Measurements from ENCODE around the gene RAP1B.
A peak's percentile ranks its signal among the peaks of the same experiment; 100 is the strongest.
"Not testable (repeated sequence)": the region's sequence is repeated elsewhere in the genome, so short reads cannot be mapped to it uniquely, and the experiment has no call there.

Gene RAP1B

DNA sequence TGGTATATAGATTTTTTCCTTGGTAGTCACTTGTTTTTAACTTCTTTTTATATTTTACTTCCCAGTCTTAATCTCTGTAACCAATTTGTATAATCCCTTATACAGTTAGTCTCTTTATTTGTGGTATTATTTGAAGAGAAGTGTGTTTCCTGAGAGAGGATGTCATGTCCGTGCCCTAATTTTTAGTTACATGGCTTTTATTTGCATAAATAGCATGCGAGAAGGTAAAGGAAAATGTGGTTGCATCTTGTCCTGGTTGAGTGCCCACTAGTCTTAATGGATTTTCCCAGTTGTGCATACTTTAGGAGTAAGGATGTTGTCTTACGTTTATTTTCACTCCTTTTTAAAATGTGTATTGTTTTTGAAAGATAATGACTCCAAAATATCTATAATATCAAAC is 27.5 kb downstream of the RAP1B start:
- no peak for DNase-seq

DNA sequence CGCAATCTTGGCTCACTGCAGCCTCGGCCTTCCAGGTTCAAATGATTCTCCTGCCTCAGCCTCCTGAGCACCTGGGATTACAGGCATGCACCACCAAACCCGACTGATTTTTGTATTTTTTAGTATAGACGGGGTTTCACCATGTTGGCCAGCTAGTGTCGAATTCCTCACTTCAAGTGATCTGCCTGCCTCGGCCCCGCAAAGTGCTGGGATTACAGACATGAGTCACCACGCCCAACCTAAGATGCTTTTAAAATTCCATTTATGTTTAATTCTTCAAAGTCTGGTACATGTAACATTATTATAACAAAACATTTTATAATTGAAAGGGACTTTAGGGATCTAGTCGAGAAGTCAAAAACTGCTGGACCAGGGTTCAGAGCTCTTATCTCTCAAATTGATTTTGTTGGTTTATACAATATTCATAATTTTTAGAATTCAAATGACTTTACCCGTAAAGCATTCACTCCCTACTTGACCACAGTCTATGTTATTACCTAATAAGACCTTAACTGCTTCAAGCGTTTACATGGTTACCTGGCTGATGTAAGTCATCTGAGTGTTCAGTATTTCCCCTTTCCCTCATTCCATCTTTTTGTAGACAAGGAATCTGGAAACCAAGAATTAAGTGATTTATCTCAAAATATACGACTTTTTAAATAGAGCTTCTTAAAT is 28.2 kb downstream of the RAP1B start:
- DNase-seq: no peak

DNA sequence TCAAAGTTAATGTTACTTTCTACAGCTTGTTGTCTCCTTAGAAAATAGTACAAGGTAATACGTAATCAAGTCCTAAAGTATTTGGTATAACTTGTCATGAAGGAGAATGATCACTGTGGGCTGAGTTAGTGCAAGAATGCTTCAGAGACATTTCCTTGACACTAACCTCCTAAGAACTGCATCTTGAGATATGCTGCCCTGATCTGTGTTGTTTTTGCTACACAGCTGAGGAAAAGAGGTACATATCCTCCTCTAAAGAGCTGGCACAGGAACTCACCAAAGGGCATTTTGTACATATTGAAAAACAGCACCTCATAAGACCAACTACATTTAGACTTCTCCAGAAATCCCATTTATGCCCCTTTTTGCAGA is 28.7 kb downstream of the RAP1B start:
- DNase-seq: no peak

DNA sequence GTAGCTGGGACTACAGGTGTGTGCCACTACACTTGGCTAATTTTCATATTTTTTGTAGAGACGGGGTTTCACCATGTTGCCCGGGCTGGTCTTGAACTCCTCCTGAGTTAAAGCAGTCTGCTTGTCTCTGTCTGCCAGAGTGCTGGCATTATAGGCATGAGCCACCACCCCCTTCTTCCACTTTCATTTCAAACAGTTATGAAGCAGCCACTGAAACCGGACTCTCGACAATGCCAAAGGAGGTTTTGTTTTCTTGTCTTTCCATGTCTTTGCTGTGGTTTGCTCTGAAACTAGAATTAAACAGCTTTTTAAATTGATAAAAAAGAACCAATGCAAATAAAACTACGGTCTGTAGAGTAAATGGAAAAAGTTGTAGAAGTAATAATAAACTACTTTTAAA is 30.4 kb downstream of the RAP1B start:
- DNase-seq: no peak

DNA sequence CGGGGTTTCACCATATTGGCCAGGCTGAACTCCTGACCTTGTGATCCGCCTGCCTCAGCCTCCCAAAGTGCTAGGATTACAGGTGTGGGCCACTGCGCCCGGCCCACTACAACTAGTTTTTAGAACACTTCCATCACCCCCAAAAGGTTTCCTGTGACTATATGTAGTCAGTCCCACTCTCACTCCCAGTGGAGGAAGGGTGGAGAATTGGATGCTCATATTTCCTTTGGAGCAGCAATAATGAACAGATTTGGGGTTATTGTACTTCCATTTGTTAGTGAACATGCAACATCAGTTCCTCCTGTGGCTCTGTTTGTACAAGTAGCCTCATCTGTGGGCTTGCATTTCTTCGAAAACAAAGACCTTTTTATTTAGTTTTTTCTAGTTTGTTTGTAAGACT is 35.8 kb downstream of the RAP1B start:
- no peak for DNase-seq

DNA sequence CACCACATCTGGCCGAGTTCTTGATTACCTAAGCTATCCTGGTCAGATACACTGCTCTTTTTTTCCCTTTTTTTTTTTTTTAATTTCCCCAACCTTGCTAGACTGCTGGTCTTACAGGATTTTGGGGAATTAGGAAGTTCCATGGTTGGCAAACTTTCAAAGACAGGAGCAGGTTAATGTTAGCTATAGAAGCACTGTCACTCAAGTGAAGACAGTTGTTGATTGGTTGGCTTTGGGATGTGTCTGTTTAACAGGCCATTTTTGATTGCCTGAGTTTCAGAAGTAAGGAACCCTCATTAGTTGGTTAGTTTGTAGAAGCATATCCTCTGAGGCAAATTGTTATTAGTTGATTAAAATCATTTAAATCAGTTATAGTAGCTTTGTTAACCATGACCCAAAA is 36.8 kb downstream of the RAP1B start:
- no peak for DNase-seq

- no peak for DNase-seq
These were observed 37.5 kb downstream of the RAP1B start for GRCh38 chr12:68648179-68648578.

GRCh38 chr12:68665016-68665569 is 54.4 kb downstream of the RAP1B start:
- DNase-seq: no peak

DNA sequence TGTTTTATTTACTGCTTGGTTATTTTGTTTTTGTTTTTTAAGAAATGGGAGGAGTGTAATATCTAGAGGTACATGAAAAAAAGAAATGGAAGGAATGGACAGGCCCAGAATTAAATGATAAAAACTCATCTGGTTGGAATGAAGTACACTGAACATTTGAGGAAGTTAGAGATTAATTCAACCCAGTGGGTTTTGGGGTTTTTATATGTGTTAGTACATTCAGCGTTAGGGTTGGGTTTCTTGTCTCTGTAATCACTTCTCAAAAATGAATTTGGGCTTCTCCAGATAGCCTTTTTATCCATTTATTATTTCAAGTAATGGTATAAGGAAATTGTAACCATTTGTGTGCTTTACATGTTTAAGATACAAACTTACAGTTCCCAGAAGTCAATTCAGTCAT is 56.6 kb downstream of the RAP1B start:
- no peak for DNase-seq

GRCh38 chr12:68667896-68668295 is 57.2 kb downstream of the RAP1B start:
- no peak for DNase-seq

DNA sequence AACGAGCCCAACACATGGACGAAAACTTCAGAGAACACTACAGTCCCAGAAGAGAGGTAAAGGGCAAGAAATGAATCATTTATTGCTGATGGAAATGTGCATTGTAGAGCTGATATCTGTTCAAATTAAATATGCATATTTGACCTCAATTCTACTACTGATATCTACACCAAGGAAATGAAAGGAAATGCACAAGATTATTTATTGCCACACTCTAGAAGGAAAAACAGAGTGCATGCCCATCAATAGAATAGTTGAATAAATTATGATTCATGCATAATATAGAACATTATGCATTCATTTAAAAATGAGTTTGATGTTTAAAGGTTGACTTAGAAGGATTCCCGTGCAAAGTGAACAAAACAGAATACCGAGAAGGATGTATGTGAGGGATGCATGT is 60.5 kb downstream of the RAP1B start:
- DNase-seq: no peak

GRCh38 chr12:68673788-68674187 is 63.1 kb downstream of the RAP1B start:
- no peak for DNase-seq

GRCh38 chr12:68674376-68674775 is 63.7 kb downstream of the RAP1B start:
- no peak for DNase-seq

- DNase-seq: no peak
These were observed 64.6 kb downstream of the RAP1B start for GRCh38 chr12:68675101-68675842.

DNA sequence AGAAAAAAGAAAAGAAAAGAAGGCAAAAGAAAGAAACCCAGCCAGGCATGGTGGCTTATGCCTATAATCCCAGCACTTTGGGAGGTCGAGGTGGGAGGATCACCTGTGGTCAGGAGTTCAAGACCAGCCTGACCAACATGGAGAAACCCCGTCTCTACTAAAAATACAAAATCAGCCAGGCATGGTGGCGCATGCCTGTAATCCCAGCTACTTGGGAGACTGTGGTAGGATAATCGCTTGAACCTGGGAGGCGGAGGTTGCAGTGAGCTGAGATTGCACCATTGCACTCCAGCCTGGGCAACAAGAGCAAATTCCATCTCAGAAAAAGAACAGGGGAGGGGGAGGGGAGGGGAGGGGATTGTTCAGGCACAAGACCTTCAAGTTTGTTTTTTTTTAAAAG is 66.2 kb downstream of the RAP1B start:
- DNase-seq: not testable (repeated sequence)

DNA sequence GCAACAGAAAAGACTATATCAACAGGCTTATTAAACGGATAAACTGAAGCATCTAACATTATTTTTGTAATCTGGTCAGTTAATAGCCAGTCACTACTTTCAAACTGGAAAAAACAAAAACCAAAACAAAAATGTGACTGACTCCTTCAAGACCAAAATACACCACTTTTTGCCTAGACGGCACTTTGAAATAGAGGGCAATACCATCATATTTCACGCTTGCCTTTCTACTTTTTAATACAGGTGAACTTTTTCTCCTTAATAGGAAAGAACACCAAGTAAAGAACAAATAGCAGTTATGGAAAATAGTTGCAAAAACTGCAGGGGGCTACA is 75.5 kb downstream of the RAP1B start:
- DNase-seq: no peak

DNA sequence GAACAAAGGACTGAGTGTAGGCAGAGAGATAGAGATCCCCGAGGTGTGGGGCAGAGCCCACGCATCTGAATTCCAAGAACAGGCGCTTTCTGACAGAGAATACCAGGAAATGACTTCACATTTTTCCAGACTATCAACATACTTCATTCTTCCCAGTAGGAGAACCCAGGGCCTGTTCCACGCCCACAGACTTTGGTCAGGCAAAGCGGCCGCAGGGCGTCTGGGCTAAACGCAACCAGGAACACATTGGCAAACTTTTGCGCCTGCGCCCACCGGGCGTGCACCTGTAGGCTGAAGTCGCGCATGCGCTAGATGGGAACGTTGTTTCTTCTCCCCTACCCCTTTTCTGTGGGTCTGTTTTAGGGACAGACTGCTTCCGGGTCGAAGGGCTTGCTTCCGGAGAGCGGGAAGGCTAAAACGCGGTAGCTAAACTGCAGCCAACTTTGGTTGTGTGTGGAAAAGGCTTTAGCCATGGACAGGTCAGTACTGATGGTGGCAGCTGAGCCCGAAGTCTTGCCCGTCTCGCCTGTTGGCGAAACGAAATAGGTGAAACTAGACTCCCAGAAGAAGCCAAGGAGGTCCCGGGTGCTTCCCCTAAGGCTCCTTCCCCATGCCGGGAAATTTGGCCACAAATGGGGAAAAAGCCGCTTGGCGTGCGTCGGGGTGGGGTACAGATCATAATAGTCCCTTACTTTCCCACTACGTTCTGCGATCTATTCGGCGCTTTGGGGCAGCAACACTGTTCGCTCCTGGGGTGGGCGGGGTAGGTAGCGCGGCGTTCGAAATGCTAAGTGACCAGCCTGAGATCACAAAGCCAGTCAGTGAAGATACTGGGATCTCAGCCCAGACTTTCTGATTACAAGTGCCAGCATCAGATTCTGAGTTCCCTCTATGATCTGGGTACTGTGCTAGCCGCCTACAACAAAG is 76.2 kb downstream of the RAP1B start, which contains the start of gene NUP107:
NUP107 (plus strand) TSS at position 384 of the 927 bp plus-strand sequence; CDS start at position 472, 88 bp downstream.
- DNase-seq: peak; percentile 97 to 99

DNA sequence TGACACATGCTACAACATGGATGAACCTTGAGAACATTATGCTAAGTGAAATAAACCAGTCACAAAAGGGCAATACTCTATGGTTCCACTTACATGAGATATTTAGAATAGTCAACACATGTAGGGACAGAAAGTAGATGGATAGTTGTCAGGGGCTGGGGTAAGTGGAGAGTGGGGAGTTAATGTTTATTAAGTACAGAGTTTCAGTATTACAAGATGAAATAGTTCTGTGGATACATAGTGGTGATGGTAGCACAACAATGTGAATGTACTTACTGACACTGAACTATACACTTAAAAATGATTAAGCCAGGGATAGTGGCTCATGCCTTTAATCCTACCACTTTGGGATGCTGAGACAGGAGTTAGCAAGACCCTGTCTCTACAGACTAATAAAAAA is 84.8 kb downstream of the RAP1B start:
- no peak for DNase-seq

DNA sequence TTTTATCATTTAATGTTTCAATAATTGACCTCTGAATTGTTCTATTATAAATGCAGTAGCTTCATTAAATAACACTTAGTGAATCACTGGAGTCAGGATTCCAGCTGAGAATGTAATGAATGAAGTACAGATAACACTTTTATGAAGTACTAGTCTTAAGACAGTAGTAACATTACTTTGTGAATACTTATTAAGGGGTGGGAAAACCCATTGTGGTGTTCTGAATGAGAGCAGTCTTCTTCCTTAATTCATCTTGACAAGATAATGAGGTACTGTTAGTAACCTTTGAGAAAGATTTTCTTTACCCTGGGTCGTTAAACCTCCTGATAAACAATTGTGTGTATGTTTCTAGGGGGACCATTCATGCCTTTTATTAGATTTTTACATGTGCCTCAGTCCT is 88.8 kb downstream of the RAP1B start:
- DNase-seq: no peak
